ENCODE results near the gene NEDD8.

Gene NEDD8

GRCh38 chr14:24189059-24189375, 43.1 kb downstream of the NEDD8 start:
- H3K9me3 ChIP-seq (ENCODE audit: control insufficient read depth, insufficient read depth, low read depth, low read length), result no peaks in the 10 kb centered on the region
- ChIA-PET POLR2A (interaction anchor here (0.6 to 2.3 kb wide), 17 partner anchors 10 to 867 kb away, joined by 3 to 19 read pairs (median 7); partner anchors contain the start of genes CHMP4A, DCAF11, EMC9 and IRF9), CTCF (interaction anchor here (0.6 to 3.0 kb wide), 3 partner anchors 28 to 174 kb away, joined by 3 to 12 read pairs (median 3); partner anchors contain the start of gene IRF9)
- H3K27ac ChIP-seq (ENCODE audit: extremely low read depth, low read depth, low read length), result no peak overlapping the region
- TF ChIP-seq ZEB2 (tag by site-specific recombination; IDR thresholded peaks at IDR 0.05), result 0 out of 2 replicates have a peak, but pooled peaks have one; percentile 5
- TF ChIP-seq ZNF335 (tag by site-specific recombination; conservative IDR thresholded peaks at IDR 0.05), result peak; percentile 14; the same call in 1 of the 2 replicates
- TF ChIP-seq ZXDB (tag by site-specific recombination; IDR thresholded peaks at IDR 0.05), result no peak
- H3K4me3 ChIP-seq (ENCODE audit: low read depth, low read length), result no peak overlapping the region; the same call in none of the 2 replicates
- peaks cover 7% of the 10 kb centered on the region; the same call in 1 of the 2 replicates for H3K4me1 ChIP-seq (ENCODE audit: control insufficient read depth, insufficient read depth, low read length)
- H3K36me3 ChIP-seq (ENCODE audit: control insufficient read depth in 2 of 2, insufficient read depth in 1 of 2, low read length in 2 of 2), result peaks cover 6 to 75% of the 10 kb centered on the region in 2 experiments

DNA sequence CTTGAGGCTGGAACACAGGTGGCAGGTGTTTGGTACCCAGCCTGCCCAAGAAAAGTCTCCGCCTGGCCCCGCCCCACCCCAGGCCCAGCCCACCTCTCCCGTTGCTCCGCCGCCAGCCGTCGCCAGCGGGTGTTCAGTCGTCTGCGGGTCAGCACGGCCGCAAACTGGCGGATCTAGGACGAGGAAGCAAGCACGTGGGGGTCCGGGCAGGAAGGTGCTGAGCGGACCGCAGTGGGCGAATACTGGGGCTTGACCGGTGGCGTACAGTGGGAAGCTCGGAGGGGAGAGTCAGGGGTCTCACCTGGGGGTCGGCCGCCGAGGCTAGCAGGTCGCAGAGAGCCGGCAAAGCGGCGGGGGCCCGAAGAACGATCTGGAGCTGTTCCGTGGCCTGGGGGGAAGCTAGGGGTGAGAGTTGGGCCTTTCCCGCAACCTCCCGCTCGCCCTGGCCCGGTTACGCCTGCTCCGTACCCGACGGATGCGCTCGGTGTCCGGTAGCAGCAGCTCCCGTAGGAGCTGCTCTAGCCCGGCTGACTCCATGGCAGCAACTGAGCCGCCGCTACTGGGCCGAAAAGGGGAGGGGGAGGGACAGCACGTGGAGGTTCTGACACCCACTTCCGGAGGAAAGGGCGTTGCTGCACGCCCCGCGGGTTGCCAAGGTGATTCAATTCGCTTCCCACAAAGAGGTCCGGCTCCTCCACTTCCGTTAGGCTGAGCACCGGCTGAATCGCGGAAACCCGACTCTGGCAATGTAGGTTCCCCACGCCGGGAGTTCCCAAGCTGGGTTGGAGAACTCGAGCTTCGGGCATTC, 43.7 kb downstream of the NEDD8 start, which contains the start of gene IPO4:
Gene IPO4 (minus strand): TSS at position 566 of the 808 bp plus-strand sequence. CDS start 29 bp downstream, at position 537.
- Histone ChIP-seq H3K36me3 (ENCODE audit: control insufficient read depth in 2 of 2, insufficient read depth in 1 of 2, low read length in 2 of 2) (peaks cover 6 to 79% of the 10 kb centered on the region in 2 experiments), H3K9me3 (ENCODE audit: control insufficient read depth, insufficient read depth, low read depth, low read length) (no peaks in the 10 kb centered on the region), H3K4me1 (ENCODE audit: control insufficient read depth, insufficient read depth, low read length) (peaks cover 7% of the 10 kb centered on the region; the same call in 1 of the 2 replicates), H3K4me3 (ENCODE audit: low read depth, low read length) (peak within 1 kb of the TSS; percentile 84), H3K27ac (ENCODE audit: extremely low read depth, low read depth, low read length) (peak within 1 kb of the TSS; percentile 87)
- ChIA-PET CTCF (interaction anchor here (0.6 to 3.0 kb wide), 4 partner anchors 27 to 174 kb away, joined by 3 to 12 read pairs (median 3); partner anchors contain the start of gene IRF9), POLR2A (interaction anchor here (0.6 to 2.3 kb wide), 18 partner anchors 7 to 867 kb away, joined by 3 to 19 read pairs (median 6); partner anchors contain the start of genes CHMP4A, DCAF11, EMC9 and IRF9)
- TF ChIP-seq ZNF830 (tag by site-specific recombination; IDR thresholded peaks at IDR 0.05; ENCODE audit: low read depth), result no peak
- peak; percentile 84 for TF ChIP-seq ZNF76 (tag by site-specific recombination; IDR thresholded peaks at IDR 0.05; ENCODE audit: borderline replicate concordance, low read depth)
- TF ChIP-seq ZNF404 (tag by site-specific recombination; IDR thresholded peaks at IDR 0.05), result no peak
- no peak for TF ChIP-seq ZNF510 (tag by site-specific recombination; IDR thresholded peaks at IDR 0.05; ENCODE audit: insufficient replicate concordance)
- peak; percentile 87 for TF ChIP-seq ZSCAN30 (tag by site-specific recombination; IDR thresholded peaks at IDR 0.05)
- no peak for TF ChIP-seq ZNF416 (tag by site-specific recombination; IDR thresholded peaks at IDR 0.05)
- peak; percentile 88 for TF ChIP-seq SP2 (tag by site-specific recombination; IDR thresholded peaks at IDR 0.05)
- no peak for TF ChIP-seq ZNF211 (tag by site-specific recombination; IDR thresholded peaks at IDR 0.05; ENCODE audit: low read depth)
- 0 out of 2 replicates have a peak, but pooled peaks have one; percentile 15 for TF ChIP-seq PRDM6 (tag by site-specific recombination; IDR thresholded peaks at IDR 0.05)
- TF ChIP-seq ZNF645 (tag by site-specific recombination; IDR thresholded peaks at IDR 0.05), result no peak
- no peak for TF ChIP-seq TCF7L2 (IDR thresholded peaks at IDR 0.05; ENCODE audit: borderline replicate concordance, low read depth, low read length)
- TF ChIP-seq ZNF324 (tag by site-specific recombination; IDR thresholded peaks at IDR 0.05), result peak; percentile 96
- TF ChIP-seq ZFHX2 (tag by site-specific recombination; conservative IDR thresholded peaks at IDR 0.05), result peak; percentile 51; the same call in 1 of the 2 replicates
- TF ChIP-seq ZNF776 (tag by site-specific recombination; IDR thresholded peaks at IDR 0.05; ENCODE audit: borderline replicate concordance), result no peak
- 0 out of 2 replicates have a peak, but pooled peaks have one; percentile 43 for TF ChIP-seq HOXD13 (CRISPR knock-in tag; IDR thresholded peaks at IDR 0.05; ENCODE audit: borderline replicate concordance)
- TF ChIP-seq KLF16 (tag by site-specific recombination; IDR thresholded peaks at IDR 0.05), result peak; percentile 99
- TF ChIP-seq ZNF175 (tag by site-specific recombination; IDR thresholded peaks at IDR 0.05), result no peak
- TF ChIP-seq HOXA7 (CRISPR knock-in tag; IDR thresholded peaks at IDR 0.05; ENCODE audit: borderline replicate concordance), result no peak
- TF ChIP-seq ZNF837 (tag by site-specific recombination; IDR thresholded peaks at IDR 0.05), result no peak; the same call in 1 of the 2 replicates
- peak; percentile 73; the same call in 1 of the 2 replicates for TF ChIP-seq ZFP69B (tag by site-specific recombination; IDR thresholded peaks at IDR 0.05)
- TF ChIP-seq ZNF521 (tag by site-specific recombination; IDR thresholded peaks at IDR 0.05), result no peak
- 0 out of 2 replicates have a peak, but pooled peaks have one; percentile 17 for TF ChIP-seq ZBTB7A (tag by site-specific recombination; IDR thresholded peaks at IDR 0.05; ENCODE audit: low read depth)
- TF ChIP-seq PRDM1 (tag by site-specific recombination; IDR thresholded peaks at IDR 0.05), result no peak
- TF ChIP-seq ZNF561 (tag by site-specific recombination; IDR thresholded peaks at IDR 0.05; ENCODE audit: borderline replicate concordance), result peak; percentile 97
- no peak for TF ChIP-seq ZNF23 (tag by site-specific recombination; IDR thresholded peaks at IDR 0.05; ENCODE audit: borderline replicate concordance)
- TF ChIP-seq ZNF221 (tag by site-specific recombination; IDR thresholded peaks at IDR 0.05; ENCODE audit: borderline replicate concordance), result no peak
- no peak for TF ChIP-seq ZNF174 (tag by site-specific recombination; IDR thresholded peaks at IDR 0.05)
- 0 out of 2 replicates have a peak, but pooled peaks have one; percentile 77 for TF ChIP-seq SALL2 (tag by site-specific recombination; IDR thresholded peaks at IDR 0.05; ENCODE audit: borderline replicate concordance)
- TF ChIP-seq ZNF530 (tag by site-specific recombination; IDR thresholded peaks at IDR 0.05; ENCODE audit: low read depth), result no peak
- TF ChIP-seq YY2 (tag by site-specific recombination; IDR thresholded peaks at IDR 0.05), result 0 out of 2 replicates have a peak, but pooled peaks have one; percentile 60

All from HEK293 (cell line).